PC-9 (cell line): ENCODE results near the gene ISL2.

ENCODE experiments used
- EZH2 ChIP-seq: fragments of 200-600 bp; sonication (generic); IDR thresholded peaks from 2 replicates; pipeline ENCODE4 v1.8.0; 2017; ENCODE audit warnings: antibody characterized with exemption, low read depth
- TF ChIP-seq, protein P1 (sequence below): fragments of 200-600 bp; sonication (generic); conservative IDR thresholded peaks from 2 replicates; pipeline ENCODE4 v1.6.1; 2017; ENCODE audit warnings: mixed run types, antibody characterized with exemption, mild to moderate bottlenecking, moderate library complexity

GRCh38 chr15:76353903-76354302, 17.3 kb downstream of the ISL2 start:
- TF ChIP-seq, protein P1, sequence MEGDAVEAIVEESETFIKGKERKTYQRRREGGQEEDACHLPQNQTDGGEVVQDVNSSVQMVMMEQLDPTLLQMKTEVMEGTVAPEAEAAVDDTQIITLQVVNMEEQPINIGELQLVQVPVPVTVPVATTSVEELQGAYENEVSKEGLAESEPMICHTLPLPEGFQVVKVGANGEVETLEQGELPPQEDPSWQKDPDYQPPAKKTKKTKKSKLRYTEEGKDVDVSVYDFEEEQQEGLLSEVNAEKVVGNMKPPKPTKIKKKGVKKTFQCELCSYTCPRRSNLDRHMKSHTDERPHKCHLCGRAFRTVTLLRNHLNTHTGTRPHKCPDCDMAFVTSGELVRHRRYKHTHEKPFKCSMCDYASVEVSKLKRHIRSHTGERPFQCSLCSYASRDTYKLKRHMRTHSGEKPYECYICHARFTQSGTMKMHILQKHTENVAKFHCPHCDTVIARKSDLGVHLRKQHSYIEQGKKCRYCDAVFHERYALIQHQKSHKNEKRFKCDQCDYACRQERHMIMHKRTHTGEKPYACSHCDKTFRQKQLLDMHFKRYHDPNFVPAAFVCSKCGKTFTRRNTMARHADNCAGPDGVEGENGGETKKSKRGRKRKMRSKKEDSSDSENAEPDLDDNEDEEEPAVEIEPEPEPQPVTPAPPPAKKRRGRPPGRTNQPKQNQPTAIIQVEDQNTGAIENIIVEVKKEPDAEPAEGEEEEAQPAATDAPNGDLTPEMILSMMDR, result no peak
- TF ChIP-seq EZH2, result no peak
